ENCODE results near the gene CLPTM1L.

DNA sequence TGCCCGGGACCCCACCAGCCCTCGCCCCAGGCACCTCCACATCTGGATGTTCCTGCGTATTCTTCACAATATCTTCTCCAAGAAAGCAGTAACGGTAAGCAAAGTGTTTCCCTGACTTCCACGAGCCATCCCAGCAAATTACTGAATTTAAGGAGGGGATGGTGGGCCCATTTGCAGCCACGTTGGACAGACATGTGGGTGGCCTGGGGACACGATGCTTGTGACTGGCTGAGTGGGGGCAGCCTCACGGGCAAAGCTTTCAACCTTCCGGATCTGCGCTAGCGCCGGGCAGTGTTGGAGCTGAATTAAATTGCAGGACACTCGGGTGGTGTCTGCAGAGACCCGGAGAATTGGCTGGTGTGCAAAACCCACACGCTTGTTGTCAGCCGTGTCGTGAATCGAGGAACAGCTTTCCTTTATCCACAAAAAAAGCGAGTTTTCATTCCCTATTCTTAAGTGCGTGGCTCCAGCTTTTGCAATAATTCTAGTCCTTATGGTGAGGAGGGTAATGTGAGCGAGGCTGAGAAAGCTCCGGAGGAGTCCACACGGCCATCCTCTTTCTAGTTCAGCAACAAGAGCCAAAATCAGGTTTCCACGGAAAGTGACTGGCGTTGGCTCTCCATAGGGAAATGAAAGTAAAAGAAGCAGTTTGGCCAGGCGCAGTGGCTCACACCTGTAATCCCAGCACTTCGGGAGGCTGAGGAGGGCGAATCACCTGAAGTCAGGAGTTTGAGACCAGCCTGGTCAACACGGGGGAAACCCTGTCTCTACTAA, 17.5 kb upstream of the CLPTM1L start:
- TF ChIP-seq, protein P1, sequence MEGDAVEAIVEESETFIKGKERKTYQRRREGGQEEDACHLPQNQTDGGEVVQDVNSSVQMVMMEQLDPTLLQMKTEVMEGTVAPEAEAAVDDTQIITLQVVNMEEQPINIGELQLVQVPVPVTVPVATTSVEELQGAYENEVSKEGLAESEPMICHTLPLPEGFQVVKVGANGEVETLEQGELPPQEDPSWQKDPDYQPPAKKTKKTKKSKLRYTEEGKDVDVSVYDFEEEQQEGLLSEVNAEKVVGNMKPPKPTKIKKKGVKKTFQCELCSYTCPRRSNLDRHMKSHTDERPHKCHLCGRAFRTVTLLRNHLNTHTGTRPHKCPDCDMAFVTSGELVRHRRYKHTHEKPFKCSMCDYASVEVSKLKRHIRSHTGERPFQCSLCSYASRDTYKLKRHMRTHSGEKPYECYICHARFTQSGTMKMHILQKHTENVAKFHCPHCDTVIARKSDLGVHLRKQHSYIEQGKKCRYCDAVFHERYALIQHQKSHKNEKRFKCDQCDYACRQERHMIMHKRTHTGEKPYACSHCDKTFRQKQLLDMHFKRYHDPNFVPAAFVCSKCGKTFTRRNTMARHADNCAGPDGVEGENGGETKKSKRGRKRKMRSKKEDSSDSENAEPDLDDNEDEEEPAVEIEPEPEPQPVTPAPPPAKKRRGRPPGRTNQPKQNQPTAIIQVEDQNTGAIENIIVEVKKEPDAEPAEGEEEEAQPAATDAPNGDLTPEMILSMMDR (IDR thresholded peaks at IDR 0.05; ENCODE audit: poor library complexity) = no peak
- TF ChIP-seq EZH2 (IDR thresholded peaks at IDR 0.05; ENCODE audit: borderline replicate concordance) = no peak
